Liver (tissue), 9 donors: ENCODE results near the gene SAAL1. TPM values are rescaled to one million over a fixed set of nuclear protein-coding genes. Genes with fewer than 3 reads are reported as not detected.
A peak's percentile ranks its signal among the peaks of the same experiment; 100 is the strongest.

Experiments used
- DNase-seq: peaks from one replicate; pipeline ENCODE4 v3.0.0-alpha.2; 2017; ENCODE audit warnings: low spot score
- H3K27ac ChIP-seq, 2 donors: one replicate each; pipeline ENCODE4 v1.7.0; 2013; ENCODE audit warnings: inconsistent platforms in 2 of 2, low read length in 2 of 2, control low read depth in 1 of 2, low read depth in 1 of 2, mild to moderate bottlenecking in 1 of 2
- H3K27me3 ChIP-seq, 4 donors: one replicate each; pipeline versions ENCODE4 v1.6.1 to v1.7.0; 2013; ENCODE audit warnings: low read length in 3 of 4, inconsistent platforms in 1 of 4, mild to moderate bottlenecking in 1 of 4, moderate library complexity in 1 of 4; ENCODE audit not compliant: control insufficient read depth in 4 of 4, insufficient read depth in 4 of 4
- H3K36me3 ChIP-seq, 4 donors: one replicate each; pipeline versions ENCODE4 v1.6.1 to v1.7.0; 2013; ENCODE audit warnings: low read length in 3 of 4, mild to moderate bottlenecking in 3 of 4, low read depth in 1 of 4, moderate library complexity in 1 of 4; ENCODE audit not compliant: control insufficient read depth in 4 of 4, insufficient read depth in 3 of 4
- H3K4me1 ChIP-seq, 4 donors: one replicate each; pipeline versions ENCODE4 v1.6.1 to v1.7.0; 2013; ENCODE audit warnings: low read length in 3 of 4, mild to moderate bottlenecking in 3 of 4, moderate library complexity in 1 of 4; ENCODE audit not compliant: control insufficient read depth in 4 of 4, insufficient read depth in 4 of 4
- H3K4me3 ChIP-seq, 3 donors: one replicate each; pipeline versions ENCODE4 v1.6.1 to v1.7.0; 2013; ENCODE audit warnings: low read length in 3 of 3, control low read depth in 1 of 3, low read depth in 1 of 3, mild to moderate bottlenecking in 1 of 3
- H3K9ac ChIP-seq, 2 donors: one replicate each; pipeline ENCODE4 v1.7.0; 2013; ENCODE audit warnings: low read length in 2 of 2, mild to moderate bottlenecking in 2 of 2, moderate library complexity in 2 of 2, control low read depth in 1 of 2, low read depth in 1 of 2
- H3K9me3 ChIP-seq, 4 donors: one replicate each; pipeline versions ENCODE4 v1.6.1 to v1.7.0; 2013; ENCODE audit warnings: low read length in 3 of 4; ENCODE audit not compliant: control insufficient read depth in 4 of 4
- ATF3 ChIP-seq: IDR thresholded peaks from 2 replicates; pipeline ENCODE4 v1.6.1; 2016; ENCODE audit warnings: antibody characterized with exemption
- CTCF ChIP-seq: fragments of 150-350 bp; IDR thresholded peaks from 2 replicates; pipeline ENCODE4 v1.5.1; 2017; ENCODE audit warnings: improper control_type of control experiment, low read depth, low read length; ENCODE audit not compliant: missing input control
- EGR1 ChIP-seq, 2 donors: IDR thresholded peaks; 2 replicates each; pipeline ENCODE4 v1.6.1; 2016 to 2018; ENCODE audit warnings: antibody characterized with exemption in 2 of 2, low read depth in 2 of 2
- FOXA1 ChIP-seq: IDR thresholded peaks from 2 replicates; pipeline ENCODE4 v1.6.1; 2016; ENCODE audit warnings: antibody characterized with exemption
- FOXA2 ChIP-seq: IDR thresholded peaks from 2 replicates; pipeline ENCODE4 v1.6.1; 2016; ENCODE audit warnings: antibody characterized with exemption
- GABPA ChIP-seq, 2 donors: IDR thresholded peaks in 1 of 2; conservative IDR thresholded peaks in 1 of 2; 2 replicates each; pipeline ENCODE4 v1.6.1; 2016; ENCODE audit warnings: antibody characterized with exemption in 2 of 2, mild to moderate bottlenecking in 1 of 2, moderate library complexity in 1 of 2
- HNF4A ChIP-seq, 2 donors: conservative IDR thresholded peaks; 2 replicates each; pipeline ENCODE4 v1.6.1; 2016; ENCODE audit warnings: antibody characterized with exemption in 2 of 2, mild to moderate bottlenecking in 2 of 2
- JUND ChIP-seq, 2 donors: IDR thresholded peaks; 2 replicates each; pipeline ENCODE4 v1.6.1; 2016; ENCODE audit warnings: antibody characterized with exemption in 2 of 2
- NR2F2 ChIP-seq: IDR thresholded peaks from 2 replicates; pipeline ENCODE4 v1.6.1; 2016; ENCODE audit warnings: antibody characterized with exemption
- RAD21 ChIP-seq, 2 donors: IDR thresholded peaks; 2 replicates each; pipeline ENCODE4 v1.6.1; 2016; ENCODE audit warnings: antibody characterized with exemption in 2 of 2, mild to moderate bottlenecking in 2 of 2
- RXRA ChIP-seq, 2 donors: IDR thresholded peaks; 2 replicates each; pipeline ENCODE4 v1.6.1; 2017 to 2018; ENCODE audit warnings: antibody characterized with exemption in 2 of 2, mild to moderate bottlenecking in 1 of 2
- SP1 ChIP-seq: IDR thresholded peaks from 2 replicates; pipeline ENCODE4 v1.6.1; 2018; ENCODE audit warnings: antibody characterized with exemption, mild to moderate bottlenecking
- TAF1 ChIP-seq: conservative IDR thresholded peaks from 2 replicates; pipeline ENCODE4 v1.6.1; 2016; ENCODE audit warnings: antibody characterized with exemption, mild to moderate bottlenecking
- YY1 ChIP-seq: IDR thresholded peaks from 2 replicates; pipeline ENCODE4 v1.6.1; 2016; ENCODE audit warnings: antibody characterized with exemption, mild to moderate bottlenecking
- WGBS: extraction: QIAGEN DNeasy Blood & Tissue Kit; methylation state at CpG from one replicate; pipeline ENCODE4 v1.1.7; 2013; 5-methylcytosine and 5-hydroxymethylcytosine counted together
- polyA plus RNA-seq, 2 donors: library from polyadenylated mRNA; stranded (reverse) in 1 of 2; unstranded in 1 of 2; fragments of 200-250 nt in 1 of 2; fragments of >200 nt in 1 of 2; fragmentation: Nextera tagmentation in 1 of 2; extraction: Ambion mirVana in 1 of 2; gene quantifications; one replicate each; pipeline versions ENCODE4 v1.2.1 to v1.2.3, GENCODE V29; 2013 to 2015
- total RNA-seq, 2 donors: library from RNA; depleted of rRNA; stranded (reverse); fragments of >200 nt; gene quantifications; one replicate each; pipeline ENCODE4 v1.2.3, GENCODE V29; 2014
- TF ChIP-seq, protein P1 (sequence below): IDR thresholded peaks from 2 replicates; pipeline ENCODE4 v1.6.1; 2016; ENCODE audit warnings: antibody characterized with exemption
- donor health status: healthy.
- donor health status: healthy.
- donor health status: healthy.
- donor health status: healthy.
- donor health status: healthy.

The SAAL1 gene
- total RNA-seq (10 to 100 TPM in 1 of 2 donors, 1 to 10 TPM in 1; 5.6 to 10.6 TPM), polyA plus RNA-seq (1 to 10 TPM; 3.6 to 4.4 TPM)

GRCh38 chr11:18105802-18106574 is at the start of gene SAAL1:
Gene SAAL1, minus strand, starts transcription at chr11:18106082. Its CDS starts 41 bp downstream, at chr11:18106041.
- H3K36me3 ChIP-seq = peaks cover 0 to 5% (median 1%) of the 10 kb centered on the region in 4 donors
- H3K27ac ChIP-seq = peak within 1 kb of the TSS in 1 of 2 donors; percentile 42
- peak within 1 kb of the TSS; percentile 66 to 84 for H3K9ac ChIP-seq
- peaks cover 1 to 12% (median 7%) of the 10 kb centered on the region in 4 donors for H3K4me1 ChIP-seq
- H3K4me3 ChIP-seq = peak within 1 kb of the TSS; percentile 76 to 93 (median 91)
- DNase-seq = peak; percentile 88
- WGBS = 5% methylated on average over 48 of the region's 48 CpGs
- TF ChIP-seq, protein P1, sequence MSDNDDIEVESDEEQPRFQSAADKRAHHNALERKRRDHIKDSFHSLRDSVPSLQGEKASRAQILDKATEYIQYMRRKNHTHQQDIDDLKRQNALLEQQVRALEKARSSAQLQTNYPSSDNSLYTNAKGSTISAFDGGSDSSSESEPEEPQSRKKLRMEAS = no peak
- TF ChIP-seq RAD21 (IDR thresholded peaks at IDR 0.05) (peak; percentile 60 to 73), GABPA (IDR thresholded peaks at IDR 0.05 in 1 of 2, conservative IDR thresholded peaks at IDR 0.05 in 1 of 2) (peak in 1 of 2 donors; percentile 87), EGR1 (IDR thresholded peaks at IDR 0.05; ENCODE audit: low read depth in 2 of 2) (no peak), SP1 (peak; percentile 15), FOXA1 (no peak), FOXA2 (no peak), CTCF (peak; percentile 41), YY1 (peak; percentile 76), NR2F2 (peak; percentile 82), TAF1 (peak; percentile 28), HNF4A (conservative IDR thresholded peaks at IDR 0.05) (no peak), RXRA (IDR thresholded peaks at IDR 0.05) (no peak), ATF3 (no peak)
- H3K9me3 ChIP-seq = no peaks in the 10 kb centered on the region
- no peaks in the 10 kb centered on the region for H3K27me3 ChIP-seq

- no peak for DNase-seq
- no peaks in the 10 kb centered on the region for H3K4me1 ChIP-seq
- H3K36me3 ChIP-seq = no peaks in the 10 kb centered on the region
- no peak overlapping the region for H3K9ac ChIP-seq
- no peak overlapping the region for H3K4me3 ChIP-seq
- H3K27me3 ChIP-seq = peaks cover 0 to 2% (median 0%) of the 10 kb centered on the region in 4 donors
- H3K27ac ChIP-seq = no peak overlapping the region
- 89% methylated on average over 3 of the region's 3 CpGs for WGBS
- H3K9me3 ChIP-seq = no peaks in the 10 kb centered on the region
- TF ChIP-seq ATF3 = no peak
- no peak for TF ChIP-seq JUND (IDR thresholded peaks at IDR 0.05)
- TF ChIP-seq RXRA (IDR thresholded peaks at IDR 0.05) = no peak
- TF ChIP-seq, protein P1 = no peak
- no peak for TF ChIP-seq SP1
These were observed 45.7 kb upstream of the SAAL1 start for GRCh38 chr11:18151581-18151980.
